ENCODE data around the gene ARG1.

ARG1 gene

GRCh38 chr6:131555992-131556391 is 17.0 kb upstream of the ARG1 start:
- Histone ChIP-seq H4K20me1 (ENCODE audit: control insufficient read depth, insufficient read depth, low read depth, low read length) (no peaks in the 10 kb centered on the region), H3K27ac (ENCODE audit: low read depth, low read length) (no peak overlapping the region), H3K4me3 (ENCODE audit: low read length) (no peak overlapping the region), H3K36me3 (ENCODE audit: control insufficient read depth, low read length) (no peaks in the 10 kb centered on the region), H3K27me3 (ENCODE audit: control insufficient read depth, low read length) (no peaks in the 10 kb centered on the region; the same call in 1 of the 2 replicates), H3K79me2 (ENCODE audit: control insufficient read depth, low read length) (no peaks in the 10 kb centered on the region), H3K9me2 (replicated peaks; ENCODE audit: control insufficient read depth, low read length) (no peaks in the 10 kb centered on the region), H3K4me2 (ENCODE audit: low read length) (no peak overlapping the region), H3F3A (ENCODE audit: control insufficient read depth, insufficient read depth) (no peaks in the 10 kb centered on the region), H3K9me3 (ENCODE audit: control insufficient read depth, insufficient read depth, low read length) (no peaks in the 10 kb centered on the region), H3K4me1 (ENCODE audit: control insufficient read depth, low read length) (no peaks in the 10 kb centered on the region)
- TF ChIP-seq EZH2phosphoT487 (IDR thresholded peaks at IDR 0.05; ENCODE audit: borderline replicate concordance, low read length) (no peak), CTCF (IDR thresholded peaks at IDR 0.05; ENCODE audit: low read depth, low read length, poor library complexity, severe bottlenecking) (no peak)

- no peaks in the 10 kb centered on the region for H3F3A ChIP-seq (ENCODE audit: control insufficient read depth, insufficient read depth)
- no peak for TF ChIP-seq EZH2phosphoT487 (IDR thresholded peaks at IDR 0.05; ENCODE audit: borderline replicate concordance, low read length)
- TF ChIP-seq CTCF (IDR thresholded peaks at IDR 0.05; ENCODE audit: low read depth, low read length, poor library complexity, severe bottlenecking), result no peak
- no peaks in the 10 kb centered on the region for H3K4me1 ChIP-seq (ENCODE audit: control insufficient read depth, low read length)
- no peaks in the 10 kb centered on the region for H3K9me2 ChIP-seq (replicated peaks; ENCODE audit: control insufficient read depth, low read length)
- no peaks in the 10 kb centered on the region for H3K79me2 ChIP-seq (ENCODE audit: control insufficient read depth, low read length)
- H3K4me3 ChIP-seq (ENCODE audit: low read length), result no peak overlapping the region
- no peaks in the 10 kb centered on the region; the same call in 1 of the 2 replicates for H3K27me3 ChIP-seq (ENCODE audit: control insufficient read depth, low read length)
- no peak overlapping the region for H3K4me2 ChIP-seq (ENCODE audit: low read length)
- H3K27ac ChIP-seq (ENCODE audit: low read depth, low read length), result no peak overlapping the region
- no peaks in the 10 kb centered on the region for H4K20me1 ChIP-seq (ENCODE audit: control insufficient read depth, insufficient read depth, low read depth, low read length)
- no peaks in the 10 kb centered on the region for H3K9me3 ChIP-seq (ENCODE audit: control insufficient read depth, insufficient read depth, low read length)
- H3K36me3 ChIP-seq (ENCODE audit: control insufficient read depth, low read length), result no peaks in the 10 kb centered on the region
These were observed 14.1 kb upstream of the ARG1 start for GRCh38 chr6:131558922-131559321.

- Histone ChIP-seq H3K79me2 (ENCODE audit: control insufficient read depth, low read length) (no peaks in the 10 kb centered on the region), H3K4me3 (ENCODE audit: low read length) (no peak overlapping the region)
These were observed 10.9 kb upstream of the ARG1 start for GRCh38 chr6:131561925-131562707.

More at GRCh38 chr6:131561925-131562707, 10.9 kb upstream of the ARG1 start:
- no peaks in the 10 kb centered on the region for H4K20me1 ChIP-seq (ENCODE audit: control insufficient read depth, insufficient read depth, low read depth, low read length)
- no peaks in the 10 kb centered on the region for H3F3A ChIP-seq (ENCODE audit: control insufficient read depth, insufficient read depth)
- peaks cover 8% of the 10 kb centered on the region for H3K4me1 ChIP-seq (ENCODE audit: control insufficient read depth, low read length)
- H3K9me3 ChIP-seq (ENCODE audit: control insufficient read depth, insufficient read depth, low read length), result no peaks in the 10 kb centered on the region
- no peak overlapping the region for H3K27ac ChIP-seq (ENCODE audit: low read depth, low read length)
- H3K4me2 ChIP-seq (ENCODE audit: low read length), result no peak overlapping the region
- no peak for TF ChIP-seq EZH2phosphoT487 (IDR thresholded peaks at IDR 0.05; ENCODE audit: borderline replicate concordance, low read length)
- TF ChIP-seq CTCF (IDR thresholded peaks at IDR 0.05; ENCODE audit: low read depth, low read length, poor library complexity, severe bottlenecking), result no peak
- no peaks in the 10 kb centered on the region for H3K9me2 ChIP-seq (replicated peaks; ENCODE audit: control insufficient read depth, low read length)
- H3K27me3 ChIP-seq (ENCODE audit: control insufficient read depth, low read length), result no peaks in the 10 kb centered on the region
- H3K36me3 ChIP-seq (ENCODE audit: control insufficient read depth, low read length), result no peaks in the 10 kb centered on the region
